NCI-H460 (cell line): ENCODE data around the gene UACA. TPM values are rescaled to one million over a fixed set of nuclear protein-coding genes. Genes with fewer than 3 reads are reported as not detected.
"Not testable (repeated sequence)": the region's sequence is repeated elsewhere in the genome, so short reads cannot be mapped to it uniquely, and the experiment has no call there.

Experiments used
- DNase-seq: peaks from one replicate; pipeline ENCODE4 v3.0.0-alpha.2; 2016; ENCODE audit warnings: low read depth; ENCODE audit errors: extremely low read depth
- total RNA-seq: library from RNA; depleted of rRNA; stranded (reverse); fragments of >200 nt; shearing (Covaris generic); gene quantifications from 2 replicates; pipeline ENCODE4 v1.2.3, GENCODE V29; 2014

Gene UACA
- total RNA-seq, 1 experiment from 2014 or later, result 28.5 TPM

DNA sequence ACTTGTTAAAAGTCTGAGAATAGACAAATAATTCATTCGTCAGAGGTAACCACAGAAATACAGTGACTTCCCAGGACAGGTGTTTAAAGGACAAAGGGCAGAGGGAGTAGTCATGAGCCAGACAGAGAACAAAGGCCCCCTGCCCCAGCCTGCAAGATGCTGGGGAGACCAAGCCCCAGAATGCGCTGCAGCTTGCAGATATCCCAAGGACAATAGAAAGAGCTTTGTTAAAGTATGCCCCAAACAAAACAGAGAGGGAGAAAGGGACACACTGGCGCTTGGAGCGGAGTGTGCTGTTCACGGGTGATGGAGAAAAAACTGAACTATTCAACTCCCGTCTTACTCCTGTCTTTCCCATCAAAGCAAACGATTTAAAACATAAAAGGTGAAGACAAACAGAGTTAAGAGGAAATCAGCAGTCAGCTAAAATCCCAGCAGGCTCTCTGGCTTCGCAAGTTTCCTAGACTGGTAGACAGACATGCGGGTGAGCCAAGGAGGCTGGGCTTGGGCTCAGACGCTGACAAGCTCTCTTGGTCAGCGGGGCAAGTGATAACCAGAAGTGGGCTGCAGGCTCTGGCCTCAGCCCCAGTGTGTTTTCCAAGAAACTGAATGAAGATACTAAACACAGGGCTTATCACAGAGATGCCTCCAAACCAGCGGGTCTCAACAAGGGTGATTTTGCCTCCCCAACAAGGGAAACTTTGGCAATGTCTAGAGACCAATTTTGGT, 130.1 kb downstream of the UACA start:
- DNase-seq, result no peak

DNA sequence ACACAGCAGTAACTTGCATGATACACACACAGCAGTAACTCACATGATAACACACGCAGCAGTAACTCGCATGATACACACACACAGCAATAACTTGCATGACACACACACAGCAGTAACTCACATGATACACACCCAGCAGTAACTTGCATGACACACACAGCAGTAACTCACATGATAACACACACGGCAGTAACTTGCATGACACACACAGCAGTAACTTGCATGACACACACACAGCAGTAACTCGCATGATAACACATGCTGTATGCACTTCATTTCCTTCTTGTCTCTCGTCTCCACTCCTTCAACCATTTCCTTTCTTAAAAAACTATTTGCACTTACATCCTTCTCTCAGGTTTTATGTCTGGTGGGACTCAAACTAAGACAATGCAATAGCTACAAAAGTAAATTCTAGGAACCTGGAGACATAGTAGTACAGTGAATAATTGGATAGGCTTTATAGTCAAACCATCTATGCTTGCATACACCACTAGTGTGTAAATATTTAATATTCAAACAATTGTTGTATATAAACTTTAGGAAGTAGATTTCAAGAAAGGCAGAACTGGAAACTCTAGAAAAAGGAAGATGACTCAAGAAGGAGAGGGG, 130.8 kb downstream of the UACA start:
- no peak for DNase-seq

GRCh38 chr15:70632079-70632478, 131.3 kb downstream of the UACA start:
- no peak for DNase-seq

GRCh38 chr15:70629735-70630273, 133.6 kb downstream of the UACA start:
- DNase-seq, result no peak

GRCh38 chr15:70628549-70628896, 134.8 kb downstream of the UACA start:
- DNase-seq, result no peak

- DNase-seq, result no peak
Measured at GRCh38 chr15:70627734-70628548, 135.4 kb downstream of the UACA start.

- no peak for DNase-seq
Measured at GRCh38 chr15:70627322-70627721, 136.0 kb downstream of the UACA start.

DNA sequence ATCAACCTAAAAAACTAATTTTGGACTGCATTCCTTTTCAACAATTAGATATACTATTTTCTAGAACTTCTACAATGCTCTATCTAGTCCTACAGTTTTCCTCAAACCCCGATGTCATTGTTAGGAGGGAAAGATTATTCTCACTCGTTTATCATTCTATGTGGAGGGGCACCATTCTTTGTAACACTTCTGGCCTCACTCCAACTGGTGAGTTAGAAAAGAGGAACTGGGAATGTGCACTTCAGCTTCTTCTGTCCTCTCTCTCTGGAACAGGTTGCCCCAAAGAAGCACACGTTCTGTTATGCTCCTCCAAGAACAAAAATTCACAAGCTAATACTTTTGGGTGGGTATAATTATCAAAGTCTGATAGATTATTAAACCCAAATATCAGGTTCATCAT, 137.9 kb downstream of the UACA start:
- no peak for DNase-seq

GRCh38 chr15:70625011-70625410, 138.3 kb downstream of the UACA start:
- no peak for DNase-seq

DNA sequence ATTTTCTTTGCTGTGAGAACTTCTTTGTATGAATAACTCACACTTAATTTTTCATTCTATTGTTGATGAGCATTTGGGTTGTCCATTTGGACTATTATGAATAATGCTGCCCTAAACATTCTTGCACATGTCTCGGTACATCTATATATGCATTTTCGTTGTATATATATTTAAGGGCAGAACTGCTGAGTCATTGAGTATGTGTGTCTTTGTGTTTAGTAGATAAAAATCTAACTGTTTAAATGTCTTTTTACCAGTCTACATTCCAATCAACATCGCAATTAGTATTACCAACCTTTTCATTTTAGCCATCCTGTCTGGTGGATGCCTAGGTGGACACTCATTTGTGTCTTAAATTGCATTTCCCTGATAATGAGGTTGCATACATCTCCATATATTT, 144.4 kb downstream of the UACA start:
- no peak for DNase-seq

DNA sequence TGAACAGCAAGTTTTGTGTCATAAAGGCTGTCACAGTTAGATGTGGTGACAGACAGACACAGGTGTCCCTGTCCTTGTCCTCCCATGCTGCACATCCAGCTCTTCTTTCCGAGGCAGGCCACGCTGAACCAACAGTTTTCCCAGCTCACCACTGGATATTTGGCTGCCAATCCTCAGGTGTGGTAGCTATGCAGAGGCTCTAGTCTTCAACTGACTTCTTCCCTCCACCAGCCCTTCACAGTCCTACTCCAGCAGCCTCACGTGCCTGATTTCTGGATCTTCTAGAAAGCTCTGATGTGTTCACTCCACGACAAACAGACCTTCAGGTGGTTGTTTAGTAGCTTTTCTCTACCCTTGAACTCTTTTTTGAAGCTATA, 145.5 kb downstream of the UACA start:
- no peak for DNase-seq

DNA sequence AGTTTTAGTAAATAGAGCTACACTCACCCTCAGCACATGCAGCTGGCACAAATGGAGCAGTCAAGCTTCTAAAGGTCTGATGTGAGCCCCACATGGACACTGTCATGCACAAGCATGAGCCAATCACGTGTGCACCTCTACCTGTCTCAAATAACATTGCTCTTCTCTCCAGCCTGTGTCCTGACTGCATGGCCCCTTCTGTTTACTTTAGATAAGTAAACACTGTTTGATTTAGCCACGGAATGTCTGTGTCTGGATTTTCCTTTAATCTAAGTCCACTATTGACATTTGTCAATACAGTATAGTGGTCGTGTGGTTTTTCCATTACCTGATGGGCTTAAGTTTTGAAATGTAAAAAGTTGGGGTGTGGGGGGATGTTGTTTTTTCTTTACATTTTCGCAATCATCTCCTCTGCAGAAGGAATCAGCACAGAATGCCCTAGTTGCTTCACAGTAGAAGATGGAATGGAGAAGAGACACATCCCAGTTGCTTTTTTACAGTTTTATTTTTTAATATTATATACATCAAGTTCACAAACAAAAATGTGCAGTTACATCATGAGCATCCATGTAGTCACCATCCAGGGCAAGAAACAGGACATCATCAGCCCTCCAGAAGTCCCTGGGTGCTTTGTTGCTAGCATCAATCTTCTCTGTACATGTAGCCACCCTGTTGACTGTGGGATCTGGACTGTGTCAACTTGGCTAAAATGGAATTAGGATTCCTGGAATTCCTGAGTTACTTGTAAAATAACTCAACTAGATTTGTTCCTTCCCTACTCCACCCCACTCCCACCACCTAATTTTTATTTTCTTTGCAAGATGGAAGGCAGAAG, 146.1 kb downstream of the UACA start:
- no peak for DNase-seq

GRCh38 chr15:70616311-70616756, 147.0 kb downstream of the UACA start:
- DNase-seq, result not testable (repeated sequence)

DNA sequence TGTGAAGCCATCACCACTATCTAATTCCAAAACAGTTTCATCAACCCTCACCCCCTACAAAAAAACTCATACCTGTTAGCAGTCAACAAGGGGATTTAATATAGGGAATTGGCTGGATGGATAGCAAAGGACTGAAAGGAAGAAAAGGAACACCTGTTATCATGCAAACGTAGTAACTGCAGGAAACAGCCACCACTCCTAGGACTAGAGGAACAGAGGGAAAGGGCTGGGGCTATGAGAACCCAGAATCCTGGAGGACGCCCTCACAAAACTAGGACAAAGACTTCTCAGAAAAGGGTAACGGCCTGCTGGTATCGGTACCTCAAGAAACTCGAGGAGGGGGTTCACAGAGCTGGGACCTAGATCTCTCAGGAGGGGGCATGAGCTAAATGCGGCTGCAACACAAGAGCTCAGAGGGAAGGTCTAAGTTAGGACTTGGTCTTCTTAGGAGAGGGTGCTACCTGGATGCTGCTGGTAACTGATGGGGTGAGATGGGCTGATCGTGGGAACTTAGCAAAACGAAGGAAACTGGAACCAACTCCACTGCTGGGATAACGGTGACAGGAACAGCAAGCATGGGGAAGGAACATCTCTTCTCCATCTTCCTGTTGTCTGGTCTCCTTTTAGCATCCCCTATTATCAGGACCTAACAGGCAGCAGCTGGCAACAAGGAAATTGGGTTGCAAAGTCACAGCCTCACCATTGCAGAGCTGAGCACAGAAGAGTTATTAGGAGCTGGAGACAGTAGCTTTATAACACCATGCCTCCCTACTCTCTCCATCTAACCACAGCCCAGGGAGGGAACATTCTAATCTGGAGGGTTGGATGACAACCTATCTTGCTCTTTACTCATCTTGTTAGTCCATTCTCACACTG, 147.7 kb downstream of the UACA start:
- no peak for DNase-seq

DNA sequence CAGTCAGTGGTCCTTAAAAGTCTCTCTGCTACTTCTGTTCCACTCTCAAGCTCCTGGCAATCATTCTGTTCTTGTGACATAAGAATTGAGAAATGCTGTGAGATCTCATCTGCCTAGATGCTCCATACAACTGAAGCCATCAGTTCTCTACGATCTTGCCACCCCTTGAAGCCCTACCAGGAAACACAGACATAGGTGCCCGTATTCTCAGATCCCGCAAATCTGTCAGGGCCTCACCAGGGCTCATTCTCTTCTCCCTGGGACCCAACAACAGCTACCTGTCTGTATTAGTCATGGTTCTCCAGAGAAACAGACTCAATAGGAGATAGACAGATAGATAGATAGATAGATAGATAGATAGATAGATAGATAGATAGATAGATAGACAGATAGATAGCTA, 149.1 kb downstream of the UACA start:
- no peak for DNase-seq

GRCh38 chr15:70613271-70613670, 150.1 kb downstream of the UACA start:
- no peak for DNase-seq

GRCh38 chr15:70611286-70611685, 152.1 kb downstream of the UACA start:
- no peak for DNase-seq

GRCh38 chr15:70610541-70610940, 152.8 kb downstream of the UACA start:
- DNase-seq, result no peak

DNA sequence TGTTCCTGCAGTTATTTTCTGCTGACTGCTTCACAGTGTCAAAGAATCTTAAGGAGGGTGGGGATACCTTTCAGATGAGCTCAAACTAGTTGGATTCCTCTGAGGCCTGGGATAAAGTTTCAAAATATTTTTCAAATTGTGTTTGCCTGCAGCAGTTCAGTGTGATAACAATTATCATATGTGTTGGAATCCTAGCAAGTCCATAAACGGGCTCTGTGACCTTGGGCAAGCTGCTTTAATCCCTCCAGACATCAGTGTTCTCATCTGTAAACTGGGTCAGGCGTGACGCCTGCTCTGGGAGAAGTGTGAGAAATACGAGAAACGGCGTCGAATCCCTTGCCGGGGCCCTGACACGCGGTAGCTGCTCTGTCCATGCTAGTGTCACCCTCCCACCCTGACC, 153.5 kb downstream of the UACA start:
- no peak for DNase-seq

GRCh38 chr15:70608144-70608543, 155.2 kb downstream of the UACA start:
- no peak for DNase-seq
